ENCODE results near the gene MBNL2.

The MBNL2 gene

GRCh38 chr13:97387485-97387839 is 165.3 kb downstream of the MBNL2 start:
- no peak for DNase-seq

- no peak for DNase-seq
Observed at GRCh38 chr13:97387890-97388289, 165.8 kb downstream of the MBNL2 start.

- DNase-seq, result no peak
Observed at GRCh38 chr13:97388373-97388772, 166.2 kb downstream of the MBNL2 start.

- DNase-seq, result no peak
Observed at GRCh38 chr13:97390941-97391600, 168.9 kb downstream of the MBNL2 start.

- no peak for DNase-seq
Observed at GRCh38 chr13:97392020-97392419, 169.9 kb downstream of the MBNL2 start.

GRCh38 chr13:97394542-97394941 is 172.4 kb downstream of the MBNL2 start:
- no peak for DNase-seq

GRCh38 chr13:97395447-97396136 is 173.5 kb downstream of the MBNL2 start:
- DNase-seq, result no peak

- DNase-seq, result no peak
Observed at GRCh38 chr13:97397267-97397666, 175.1 kb downstream of the MBNL2 start.

- no peak for DNase-seq
Observed at GRCh38 chr13:97401421-97401820, 179.3 kb downstream of the MBNL2 start.

- DNase-seq, result no peak
Observed at GRCh38 chr13:97403893-97404750, 182.0 kb downstream of the MBNL2 start.

GRCh38 chr13:97407540-97407939 is 185.4 kb downstream of the MBNL2 start:
- DNase-seq, result no peak

- DNase-seq, result no peak
Observed at GRCh38 chr13:97408938-97409337, 186.8 kb downstream of the MBNL2 start.

GRCh38 chr13:97411984-97412383 is 189.9 kb downstream of the MBNL2 start:
- no peak for DNase-seq

GRCh38 chr13:97413694-97414093 is 191.6 kb downstream of the MBNL2 start:
- no peak for DNase-seq

GRCh38 chr13:97414392-97414791 is 192.3 kb downstream of the MBNL2 start:
- no peak for DNase-seq

- DNase-seq, result no peak
Observed at GRCh38 chr13:97417698-97418097, 195.6 kb downstream of the MBNL2 start.

- DNase-seq, result no peak
Observed at GRCh38 chr13:97422118-97423054, 200.3 kb downstream of the MBNL2 start.

GRCh38 chr13:97423300-97424045 is 201.3 kb downstream of the MBNL2 start:
- no peak for DNase-seq

GRCh38 chr13:97425590-97425989 is 203.5 kb downstream of the MBNL2 start:
- DNase-seq, result no peak

GRCh38 chr13:97426695-97427094 is 204.6 kb downstream of the MBNL2 start:
- no peak for DNase-seq

GRCh38 chr13:97429681-97430081 is 207.5 kb downstream of the MBNL2 start:
- no peak for DNase-seq

- no peak for DNase-seq
Observed at GRCh38 chr13:97430296-97430695, 208.2 kb downstream of the MBNL2 start.

All from NCI-H1694 (cell line).